ENCODE measurements around the gene RBM19.

Gene RBM19

DNA sequence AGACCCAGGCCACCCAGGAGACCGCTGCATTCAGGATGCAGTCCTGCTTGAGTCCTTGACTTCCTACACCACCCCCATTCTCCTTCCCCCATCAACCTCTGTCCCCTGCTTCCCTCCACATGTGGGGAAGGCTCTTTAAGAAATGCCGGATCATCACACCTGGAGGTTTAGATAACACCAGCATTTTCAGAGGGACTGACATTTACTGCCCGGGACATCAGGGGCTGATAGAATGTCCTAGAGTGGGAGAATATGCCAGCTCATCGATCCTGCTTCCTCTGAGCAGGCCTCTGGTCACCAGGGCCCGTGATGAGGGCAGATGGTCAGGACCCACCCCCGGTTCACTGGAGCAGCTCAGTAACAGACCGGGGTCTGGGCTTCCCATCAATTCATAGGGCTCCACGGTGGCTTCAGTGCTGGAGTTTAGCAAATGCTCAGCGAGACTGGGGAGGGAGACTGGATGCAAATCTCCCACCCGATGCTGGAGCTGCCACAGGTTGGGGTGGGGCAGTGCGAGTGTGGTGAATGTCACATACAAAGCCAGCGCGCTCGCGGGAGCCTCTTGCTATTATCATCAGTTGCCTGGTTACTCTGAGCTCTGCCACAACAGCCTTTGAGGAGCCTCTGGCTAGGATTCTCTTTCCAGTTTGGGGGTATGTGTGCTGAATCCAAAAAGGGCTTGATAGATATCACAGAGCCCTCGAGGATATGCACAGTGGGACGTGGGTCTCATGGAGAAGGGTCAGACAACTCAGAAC is 111.6 kb downstream of the RBM19 start:
- no peak for DNase-seq (ENCODE audit: low read depth)
- TF ChIP-seq, protein P1, sequence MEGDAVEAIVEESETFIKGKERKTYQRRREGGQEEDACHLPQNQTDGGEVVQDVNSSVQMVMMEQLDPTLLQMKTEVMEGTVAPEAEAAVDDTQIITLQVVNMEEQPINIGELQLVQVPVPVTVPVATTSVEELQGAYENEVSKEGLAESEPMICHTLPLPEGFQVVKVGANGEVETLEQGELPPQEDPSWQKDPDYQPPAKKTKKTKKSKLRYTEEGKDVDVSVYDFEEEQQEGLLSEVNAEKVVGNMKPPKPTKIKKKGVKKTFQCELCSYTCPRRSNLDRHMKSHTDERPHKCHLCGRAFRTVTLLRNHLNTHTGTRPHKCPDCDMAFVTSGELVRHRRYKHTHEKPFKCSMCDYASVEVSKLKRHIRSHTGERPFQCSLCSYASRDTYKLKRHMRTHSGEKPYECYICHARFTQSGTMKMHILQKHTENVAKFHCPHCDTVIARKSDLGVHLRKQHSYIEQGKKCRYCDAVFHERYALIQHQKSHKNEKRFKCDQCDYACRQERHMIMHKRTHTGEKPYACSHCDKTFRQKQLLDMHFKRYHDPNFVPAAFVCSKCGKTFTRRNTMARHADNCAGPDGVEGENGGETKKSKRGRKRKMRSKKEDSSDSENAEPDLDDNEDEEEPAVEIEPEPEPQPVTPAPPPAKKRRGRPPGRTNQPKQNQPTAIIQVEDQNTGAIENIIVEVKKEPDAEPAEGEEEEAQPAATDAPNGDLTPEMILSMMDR (IDR thresholded peaks at IDR 0.05; ENCODE audit: insufficient read depth, low read depth, low read length, missing control alignments): no peak
- H3K4me3 ChIP-seq (ENCODE audit: low read length): no peak overlapping the region

DNA sequence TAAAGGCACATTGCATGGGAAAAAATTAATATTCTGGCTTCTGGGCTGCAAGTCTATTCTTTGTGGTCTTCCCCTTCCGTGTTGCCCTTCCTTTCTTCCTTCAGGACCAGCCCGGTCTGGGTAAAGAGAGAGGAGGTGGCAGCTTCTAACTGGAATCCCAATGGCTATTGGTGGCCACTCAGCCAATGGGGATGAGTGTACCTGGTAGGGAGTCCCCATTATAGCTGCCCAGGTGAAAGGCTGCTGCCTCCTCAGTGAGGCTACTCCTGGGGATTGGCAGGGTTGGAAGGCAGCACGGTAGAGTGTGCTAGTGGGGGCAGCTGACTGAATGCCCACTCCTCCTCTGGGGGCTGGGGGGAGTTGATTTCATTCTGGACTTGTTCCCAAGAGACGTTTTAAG is 112.6 kb downstream of the RBM19 start:
- TF ChIP-seq, protein P1 (IDR thresholded peaks at IDR 0.05; ENCODE audit: insufficient read depth, low read depth, low read length, missing control alignments): no peak

DNA sequence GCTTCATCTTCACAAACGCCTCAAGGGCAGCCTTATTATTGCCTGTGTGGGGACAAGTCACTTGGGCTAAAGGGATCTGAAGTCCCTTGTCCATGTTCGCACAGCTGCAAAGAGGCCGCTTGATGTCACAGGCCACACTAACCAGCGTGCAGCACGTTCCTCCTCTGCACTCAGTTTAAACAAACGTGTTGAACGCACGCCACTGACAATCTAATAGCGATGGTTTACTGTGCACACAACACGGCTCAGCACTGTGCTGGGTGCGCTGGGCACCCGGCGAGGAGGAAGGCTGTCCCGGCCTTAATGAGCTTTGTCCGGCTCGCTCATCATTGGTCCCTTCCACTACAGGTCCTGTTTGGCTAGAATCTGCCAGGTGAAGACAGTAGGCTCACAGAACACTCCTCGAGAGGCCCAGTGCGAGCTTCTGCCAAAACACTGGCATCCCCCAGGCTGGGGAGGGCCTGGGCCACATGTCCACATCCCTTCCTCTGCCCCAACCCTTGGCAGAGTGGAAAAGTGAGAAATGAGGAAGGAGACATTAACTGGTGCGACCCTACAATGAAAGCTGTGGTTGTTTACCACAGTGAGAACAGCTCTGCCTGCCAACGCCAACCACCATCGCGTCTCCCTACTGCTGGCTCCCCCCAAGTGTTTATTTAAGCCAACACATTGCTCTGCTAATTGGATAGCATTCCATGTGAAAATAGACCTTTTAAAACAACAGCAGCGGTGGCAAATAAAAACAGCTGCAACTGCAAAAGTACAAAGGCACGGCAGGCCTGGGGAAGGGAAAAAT is 113.2 kb downstream of the RBM19 start:
- no peak for DNase-seq (ENCODE audit: low read depth)
- TF ChIP-seq, protein P1 (IDR thresholded peaks at IDR 0.05; ENCODE audit: insufficient read depth, low read depth, low read length, missing control alignments): no peak
- no peak overlapping the region for H3K4me3 ChIP-seq (ENCODE audit: low read length)

More for the DNA sequence above, 112.6 kb downstream of the RBM19 start:
- DNase-seq (ENCODE audit: low read depth): no peak
- H3K4me3 ChIP-seq (ENCODE audit: low read length): no peak overlapping the region

DNA sequence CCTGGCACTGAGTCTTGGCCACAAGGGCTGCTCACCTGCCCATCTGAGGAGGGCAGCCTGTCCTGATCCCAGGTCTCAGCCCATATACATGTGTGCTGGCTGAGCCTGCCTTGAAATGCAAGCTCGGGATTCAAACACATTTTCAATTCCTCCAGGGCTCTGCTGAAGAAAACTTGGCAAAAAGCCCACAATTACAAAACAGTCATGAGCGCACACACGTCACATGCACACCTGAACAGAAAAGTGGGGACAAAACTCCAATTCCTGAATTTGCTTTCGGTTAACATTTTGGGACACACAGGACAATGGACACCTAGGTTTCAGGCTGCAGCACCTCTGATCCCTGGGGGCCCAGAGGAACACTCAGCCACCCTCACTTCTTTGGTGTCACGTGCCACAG is 113.9 kb downstream of the RBM19 start:
- DNase-seq (ENCODE audit: low read depth): peak; percentile 25
- H3K4me3 ChIP-seq (ENCODE audit: low read length): no peak overlapping the region
- TF ChIP-seq, protein P1 (IDR thresholded peaks at IDR 0.05; ENCODE audit: insufficient read depth, low read depth, low read length, missing control alignments): no peak

DNA sequence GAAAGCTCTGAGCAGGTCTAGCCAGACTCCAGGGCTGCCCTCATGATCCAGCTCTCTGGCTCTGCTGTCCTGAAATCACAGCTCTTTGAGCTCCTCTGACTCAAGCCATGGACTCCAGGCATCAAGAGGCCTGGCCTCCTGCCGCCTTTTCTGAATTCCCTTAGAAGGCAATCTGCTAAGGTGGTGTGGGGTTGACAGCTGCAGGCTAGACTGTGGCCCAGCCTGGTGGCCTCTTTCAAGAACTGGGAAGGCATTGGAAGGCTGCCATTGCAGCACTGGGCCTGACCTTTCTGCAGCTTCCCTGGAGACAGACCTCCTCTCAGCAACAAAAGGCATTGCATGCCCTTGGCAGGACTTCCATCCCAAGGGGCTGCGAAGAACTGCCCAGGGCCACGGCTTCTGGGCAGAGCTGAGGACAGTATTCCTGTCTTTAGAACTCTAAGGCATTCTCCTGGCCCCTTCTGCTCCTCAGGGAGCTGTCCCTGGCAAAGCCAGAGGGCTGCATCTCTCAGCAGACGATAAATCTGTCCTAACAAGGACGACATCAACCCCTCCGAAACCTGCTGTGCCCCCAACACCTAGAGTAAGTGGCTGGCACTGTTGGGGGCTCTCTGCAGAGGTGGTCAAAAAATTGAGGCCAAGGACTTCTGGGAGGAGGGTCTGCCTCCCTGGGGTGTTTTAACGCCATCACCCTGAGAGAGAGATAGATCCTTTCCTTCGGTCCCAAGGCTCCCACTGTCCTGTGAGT is 115.6 kb downstream of the RBM19 start:
- TF ChIP-seq, protein P1 (IDR thresholded peaks at IDR 0.05; ENCODE audit: insufficient read depth, low read depth, low read length, missing control alignments): no peak
- H3K4me3 ChIP-seq (ENCODE audit: low read length): no peak overlapping the region
- DNase-seq (ENCODE audit: low read depth): no peak

DNA sequence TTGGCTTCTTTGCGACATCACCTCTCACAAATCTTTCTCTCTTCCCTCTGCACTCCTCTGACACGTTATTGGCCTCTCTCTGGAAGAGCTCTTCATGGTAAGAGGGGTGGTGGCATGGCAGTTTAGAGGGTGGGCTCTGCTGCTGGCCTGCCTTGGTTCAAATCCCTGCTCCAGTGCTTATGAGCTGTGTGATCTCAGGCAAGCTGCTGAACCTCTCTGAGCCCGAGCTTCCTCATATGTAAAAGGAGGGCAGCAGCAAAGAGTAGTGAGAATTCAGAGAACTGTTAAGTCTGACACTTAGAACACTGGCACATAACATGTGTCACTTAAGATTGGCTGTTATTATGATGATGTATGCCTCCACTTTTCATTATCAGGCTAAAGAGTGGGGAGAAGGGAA is 118.3 kb downstream of the RBM19 start:
- no peak for DNase-seq (ENCODE audit: low read depth)
- no peak overlapping the region for H3K4me3 ChIP-seq (ENCODE audit: low read length)
- TF ChIP-seq, protein P1 (IDR thresholded peaks at IDR 0.05; ENCODE audit: insufficient read depth, low read depth, low read length, missing control alignments): no peak
